Measurements from ENCODE around the gene CIAO3. TPM values are rescaled to one million over a fixed set of nuclear protein-coding genes. Genes with fewer than 3 reads are reported as not detected.

CIAO3 gene
- total and polyA plus RNA-seq, 7 donors: 12.3 to 43.0 (median 25.9) TPM

- Histone ChIP-seq H3K27me3 (ENCODE audit: insufficient read depth in 3 of 3, low read length in 2 of 3) (peaks cover 0 to 14% (median 8%) of the 10 kb centered on the region in 3 donors), H3K9me3 (no peaks in the 10 kb centered on the region), H3K4me1 (no peaks in the 10 kb centered on the region), H3K27ac (no peak overlapping the region), H3K4me3 (no peak overlapping the region), H3K36me3 (ENCODE audit: insufficient read depth in 1 of 2, low read depth in 1 of 2) (no peaks in the 10 kb centered on the region)
- ATAC-seq (no peak), DNase-seq (no peak)
- TF ChIP-seq CTCF (IDR thresholded peaks at IDR 0.05): no peak
- 25 to 68% (median 59%) methylated on average over 1 to 13 of the region's 13 CpGs for WGBS, 3 donors
- intact Hi-C loops (cut with DNase I): no loop called here
Observed at GRCh38 chr16:770411-770810, 29.6 kb upstream of the CIAO3 start.

GRCh38 chr16:769934-770333 is 29.1 kb upstream of the CIAO3 start:
- 60 to 64% (median 62%) methylated on average over 15 to 19 of the region's 19 CpGs for WGBS, 3 donors
- intact Hi-C loops (cut with DNase I): no loop called here
- ATAC-seq (no peak), DNase-seq (no peak)
- no peaks in the 10 kb centered on the region for H3K4me1 ChIP-seq
- no peak overlapping the region for H3K4me3 ChIP-seq
- no peak for TF ChIP-seq CTCF (IDR thresholded peaks at IDR 0.05)
- H3K27me3 ChIP-seq (ENCODE audit: insufficient read depth in 3 of 3, low read length in 2 of 3): peaks cover 0 to 16% (median 8%) of the 10 kb centered on the region in 3 donors
- H3K36me3 ChIP-seq (ENCODE audit: insufficient read depth in 1 of 2, low read depth in 1 of 2): no peaks in the 10 kb centered on the region
- H3K27ac ChIP-seq: no peak overlapping the region
- H3K9me3 ChIP-seq: no peaks in the 10 kb centered on the region

GRCh38 chr16:769184-769784 is 28.5 kb upstream of the CIAO3 start:
- H3K27me3 ChIP-seq (ENCODE audit: insufficient read depth in 3 of 3, low read length in 2 of 3): peaks cover 0 to 22% (median 10%) of the 10 kb centered on the region in 3 donors
- no peaks in the 10 kb centered on the region for H3K36me3 ChIP-seq (ENCODE audit: insufficient read depth in 1 of 2, low read depth in 1 of 2)
- no peak for DNase-seq

GRCh38 chr16:768428-768827 is 27.6 kb upstream of the CIAO3 start:
- peaks cover 0 to 28% (median 13%) of the 10 kb centered on the region in 3 donors for H3K27me3 ChIP-seq (ENCODE audit: insufficient read depth in 3 of 3, low read length in 2 of 3)
- no peak for ATAC-seq
- H3K9me3 ChIP-seq: no peaks in the 10 kb centered on the region
- WGBS, 3 donors: 56 to 82% (median 68%) methylated on average over 15 to 21 of the region's 21 CpGs
- no peak for TF ChIP-seq CTCF (IDR thresholded peaks at IDR 0.05)
- no peak overlapping the region for H3K4me3 ChIP-seq
- no peak overlapping the region for H3K27ac ChIP-seq
- DNase-seq: no peak
- H3K36me3 ChIP-seq (ENCODE audit: insufficient read depth in 1 of 2, low read depth in 1 of 2): no peaks in the 10 kb centered on the region
- no peaks in the 10 kb centered on the region for H3K4me1 ChIP-seq
- intact Hi-C loops (cut with DNase I): no loop called here

More at GRCh38 chr16:769184-769784, 28.5 kb upstream of the CIAO3 start:
- no peak for ATAC-seq
- intact Hi-C loops (cut with DNase I): no loop called here
- Histone ChIP-seq H3K9me3 (no peaks in the 10 kb centered on the region), H3K27ac (no peak overlapping the region), H3K4me3 (no peak overlapping the region), H3K4me1 (no peaks in the 10 kb centered on the region)
- WGBS, 3 donors: 25 to 65% (median 34%) methylated on average over 14 to 20 of the region's 20 CpGs
- no peak for TF ChIP-seq CTCF (IDR thresholded peaks at IDR 0.05)

- H3K27ac ChIP-seq: no peak overlapping the region
- TF ChIP-seq CTCF (IDR thresholded peaks at IDR 0.05): no peak
- ATAC-seq (no peak), DNase-seq (no peak)
- no peaks in the 10 kb centered on the region for H3K36me3 ChIP-seq (ENCODE audit: insufficient read depth in 1 of 2, low read depth in 1 of 2)
- no peaks in the 10 kb centered on the region for H3K4me1 ChIP-seq
- WGBS, 3 donors: 47 to 68% (median 65%) methylated on average over 5 to 19 of the region's 38 CpGs
- no peak overlapping the region for H3K4me3 ChIP-seq
- intact Hi-C loops (cut with DNase I): no loop called here
- no peaks in the 10 kb centered on the region for H3K9me3 ChIP-seq
- H3K27me3 ChIP-seq (ENCODE audit: insufficient read depth in 3 of 3, low read length in 2 of 3): peaks cover 0 to 33% (median 13%) of the 10 kb centered on the region in 3 donors
Observed at GRCh38 chr16:767743-768235, 27.0 kb upstream of the CIAO3 start.
